ENCODE results near the gene IL36A. TPM values are rescaled to one million over a fixed set of nuclear protein-coding genes. Genes with fewer than 3 reads are reported as not detected.
A peak's percentile ranks its signal among the peaks of the same experiment; 100 is the strongest.

IL36A gene
- total RNA-seq, 1 experiment from 2014 or later: not detected

DNA sequence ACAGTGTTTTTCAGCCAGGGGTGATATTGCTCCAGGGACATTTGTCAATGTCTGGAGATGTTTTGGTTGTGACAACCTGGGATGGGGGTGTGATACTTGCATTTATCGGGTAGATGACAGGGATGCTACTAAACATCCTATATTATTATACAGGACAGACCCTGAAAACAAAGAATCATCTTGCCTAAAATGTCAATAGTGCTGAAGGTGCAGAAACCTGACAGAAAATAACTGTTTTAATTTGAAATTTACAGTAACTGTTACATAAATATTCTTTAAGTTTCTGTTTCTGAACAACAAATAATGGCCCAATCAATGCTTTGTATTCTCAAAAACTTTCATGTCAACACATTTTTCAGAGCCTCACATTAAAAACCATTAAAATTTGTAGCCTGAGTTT, 2.0 kb downstream of the IL36A start:
- no peak for DNase-seq (ENCODE audit: low spot score)

DNA sequence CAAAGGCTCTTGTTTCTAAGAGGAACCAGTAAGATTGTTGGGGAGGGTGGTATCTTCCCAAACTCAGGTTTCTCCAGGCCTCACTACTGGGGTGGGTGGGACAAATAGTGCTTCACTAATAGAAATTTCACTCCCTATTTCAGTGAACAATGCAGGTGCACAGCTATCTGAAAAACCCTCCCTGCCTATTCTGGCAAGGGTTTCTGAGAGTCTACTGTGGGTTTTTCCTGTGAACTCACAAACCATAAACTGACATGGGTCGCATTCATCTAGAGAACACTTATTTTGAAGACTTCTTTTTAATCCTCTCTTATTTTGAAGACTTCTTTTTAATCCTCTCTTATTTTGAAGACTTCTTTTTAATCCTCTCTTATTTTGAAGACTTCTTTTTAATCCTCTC, 4.4 kb downstream of the IL36A start:
- DNase-seq (ENCODE audit: low spot score): no peak

DNA sequence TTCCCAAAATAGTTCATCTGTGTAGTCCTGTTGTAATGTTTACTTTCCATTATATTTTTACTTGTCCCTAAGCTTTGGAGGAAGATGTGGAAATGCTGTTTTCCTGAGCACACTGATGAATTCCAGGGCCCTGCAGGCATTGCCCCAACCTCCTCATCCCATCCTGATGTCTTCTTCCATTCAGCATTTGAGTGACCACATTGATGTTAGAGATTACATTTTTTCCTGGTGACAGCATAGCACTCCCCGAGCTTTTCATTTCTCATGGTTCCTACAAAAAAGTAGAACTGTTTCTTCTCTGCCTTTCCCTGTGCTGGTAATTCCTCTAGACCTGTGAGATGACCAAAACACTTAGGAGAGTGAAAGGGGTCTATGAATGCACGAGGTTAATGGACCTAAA, 4.8 kb downstream of the IL36A start:
- peak; percentile 40 for DNase-seq (ENCODE audit: low spot score)

DNA sequence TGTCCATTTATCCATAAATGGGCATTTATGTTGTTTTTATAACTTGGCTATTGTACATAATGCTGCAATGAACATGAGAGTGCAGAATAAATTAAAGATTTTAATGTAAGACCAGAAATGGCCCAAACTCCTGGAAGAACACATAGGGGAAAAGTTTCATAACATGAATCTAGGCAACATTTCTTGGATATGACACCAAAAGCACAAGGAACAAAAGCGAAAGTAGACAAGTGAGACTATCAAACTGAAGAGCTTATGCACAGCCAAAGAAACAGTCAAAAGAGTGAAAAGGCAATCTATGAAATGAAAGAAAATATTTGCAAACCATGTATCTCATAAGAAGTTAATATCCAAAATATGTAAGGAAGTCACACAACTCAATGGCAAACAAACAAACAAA, 5.8 kb downstream of the IL36A start:
- DNase-seq (ENCODE audit: low spot score): no peak

DNA sequence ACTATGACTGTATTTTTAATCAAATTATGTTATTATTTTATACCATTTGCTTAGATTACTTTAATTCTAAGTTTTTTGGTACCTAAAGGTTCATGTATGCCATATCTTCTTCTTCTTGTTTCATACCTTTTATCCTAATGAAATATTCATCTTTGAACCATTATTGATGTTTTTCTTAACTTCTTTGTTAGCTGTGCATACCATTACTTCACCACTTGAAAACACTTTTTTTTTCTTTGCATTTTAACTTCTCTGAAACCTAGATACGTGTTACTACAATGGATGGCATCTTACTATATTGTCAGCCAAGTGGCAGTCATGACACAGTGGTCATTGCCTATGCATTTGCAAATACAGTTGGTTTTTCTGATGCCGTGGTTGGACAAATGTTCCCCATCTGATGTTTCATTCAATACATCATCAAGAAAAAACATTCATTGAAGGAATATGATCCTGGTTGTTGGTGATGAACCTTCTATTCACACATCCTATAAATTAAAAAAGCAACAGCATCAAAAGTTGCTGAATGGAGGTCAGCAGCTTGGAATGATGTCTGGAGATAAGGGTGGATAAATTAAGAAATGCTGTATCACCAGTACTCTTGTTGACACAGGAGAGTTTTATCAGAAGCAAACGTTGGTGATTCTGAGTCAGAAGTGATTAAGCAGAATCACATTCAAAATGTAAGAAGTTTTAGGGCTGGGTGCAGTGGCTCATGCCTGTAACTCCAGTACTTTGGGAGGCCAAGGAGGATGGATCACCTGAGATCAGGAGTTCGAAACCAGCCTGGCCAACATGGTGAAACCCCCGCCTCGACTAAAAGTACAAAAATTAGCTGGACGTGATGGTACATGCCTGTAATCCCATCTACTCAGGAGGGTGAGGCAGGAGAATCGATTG, 7.4 kb downstream of the IL36A start:
- DNase-seq (ENCODE audit: low spot score): peak; percentile 94

DNA sequence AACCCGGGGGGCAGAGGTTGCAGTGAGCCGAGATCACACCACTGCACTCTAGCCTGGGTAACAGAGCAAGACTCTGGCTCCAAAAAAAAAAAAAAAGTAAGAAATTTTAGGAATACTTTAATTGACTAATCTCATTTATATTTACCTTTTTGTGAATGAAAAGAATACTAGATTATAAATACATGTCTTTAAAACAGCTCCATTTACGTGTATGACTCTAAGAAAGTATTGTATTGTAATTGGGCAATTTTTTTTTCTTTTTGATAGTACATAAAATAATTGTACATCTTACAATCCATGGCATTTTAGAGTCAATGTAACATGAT, 8.0 kb downstream of the IL36A start:
- no peak for DNase-seq (ENCODE audit: low spot score)

DNA sequence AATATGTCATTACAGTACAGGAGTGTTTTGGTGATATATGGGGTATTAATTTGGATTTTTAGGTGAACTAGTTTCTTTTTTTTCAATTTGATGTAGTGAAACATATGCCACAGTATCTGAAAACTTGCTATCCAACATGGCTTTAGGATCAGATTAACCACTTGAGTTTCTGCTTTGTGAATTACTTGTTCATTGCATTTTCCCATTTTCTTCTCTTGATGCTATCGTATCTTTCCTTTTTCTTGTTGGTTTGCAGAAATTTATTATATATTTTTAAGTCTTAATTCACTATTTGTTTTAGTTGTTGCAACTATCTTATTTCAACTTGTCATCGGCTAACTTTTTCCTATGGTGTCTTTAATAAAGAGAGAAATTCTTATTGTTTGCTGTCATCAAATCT, 8.8 kb downstream of the IL36A start:
- DNase-seq (ENCODE audit: low spot score): no peak

DNA sequence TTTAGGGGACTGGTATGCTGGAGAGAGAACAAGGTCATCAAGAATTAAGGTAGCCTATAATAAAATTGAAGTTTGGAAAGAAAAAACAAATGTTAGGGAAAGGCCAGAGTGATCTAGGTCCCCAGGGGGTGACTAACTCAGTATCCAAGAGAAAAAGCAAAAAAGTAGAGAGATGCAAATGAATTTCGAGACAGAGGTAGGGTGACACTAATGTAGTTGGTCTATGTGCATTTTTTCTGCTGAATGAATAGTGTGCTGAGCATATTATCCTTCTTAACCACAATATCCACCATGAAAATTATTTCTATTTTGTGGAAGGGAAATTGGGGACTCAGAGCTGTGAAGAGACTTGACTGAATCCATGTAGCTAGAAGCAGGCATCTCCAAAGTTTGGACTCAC, 9.8 kb downstream of the IL36A start:
- no peak for DNase-seq (ENCODE audit: low spot score)

DNA sequence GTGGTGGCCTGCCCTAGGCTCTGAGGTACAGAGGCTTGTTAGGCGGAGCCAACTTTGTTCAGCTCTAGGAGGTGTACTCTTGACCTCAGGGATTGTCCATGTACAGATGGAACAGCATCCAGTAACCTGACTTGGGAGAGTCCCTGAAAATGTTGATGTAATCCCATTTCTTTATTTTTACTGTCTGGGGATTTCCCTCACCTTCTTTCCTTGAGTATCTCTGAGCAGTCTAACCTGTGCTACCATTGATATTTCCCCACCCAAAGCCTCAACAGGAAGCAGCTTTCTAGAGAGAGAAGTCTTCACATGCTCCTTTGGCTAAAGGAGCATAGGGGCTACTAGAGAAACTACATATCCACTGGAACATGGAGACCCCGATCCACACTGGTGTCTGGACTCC, 10.4 kb downstream of the IL36A start:
- DNase-seq (ENCODE audit: low spot score): no peak

DNA sequence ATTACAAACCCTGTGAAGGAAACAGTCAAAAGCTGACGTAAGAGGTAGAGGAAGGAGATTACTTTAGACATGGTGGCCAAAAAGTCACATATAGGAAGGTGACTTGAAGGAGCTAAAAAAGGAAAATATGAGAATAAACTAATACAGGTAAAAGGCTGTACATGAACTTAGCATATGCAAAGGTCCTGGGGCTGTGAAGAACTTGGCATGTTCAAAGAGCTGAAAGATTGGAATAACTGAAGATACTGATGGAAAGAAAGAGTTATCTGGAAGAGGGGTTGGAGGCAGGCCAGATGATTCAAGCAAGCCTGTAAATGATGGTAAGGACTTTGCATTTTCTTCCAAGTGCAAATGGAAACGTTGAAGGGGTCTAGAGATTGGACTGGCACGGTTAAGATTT, 13.2 kb downstream of the IL36A start:
- DNase-seq (ENCODE audit: low spot score): no peak

DNA sequence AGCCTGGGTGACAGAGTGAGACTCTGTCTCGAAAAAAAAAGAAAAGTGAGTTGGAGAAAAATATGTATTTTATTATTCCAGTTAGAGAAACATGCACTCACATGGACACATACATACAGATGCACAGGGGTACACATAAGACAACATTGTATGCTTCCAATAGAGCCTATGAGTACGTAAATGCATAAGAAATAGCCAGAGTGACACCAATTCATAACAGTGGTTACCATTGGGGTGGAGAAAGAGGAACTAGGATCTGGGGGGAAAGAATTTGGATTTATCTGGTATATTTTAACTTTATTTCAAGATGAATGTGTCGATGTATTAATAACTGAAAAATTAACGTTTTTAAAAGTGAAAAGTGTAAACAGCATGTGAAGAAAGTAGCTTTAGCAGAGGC, 16.1 kb downstream of the IL36A start:
- DNase-seq (ENCODE audit: low spot score): no peak

DNA sequence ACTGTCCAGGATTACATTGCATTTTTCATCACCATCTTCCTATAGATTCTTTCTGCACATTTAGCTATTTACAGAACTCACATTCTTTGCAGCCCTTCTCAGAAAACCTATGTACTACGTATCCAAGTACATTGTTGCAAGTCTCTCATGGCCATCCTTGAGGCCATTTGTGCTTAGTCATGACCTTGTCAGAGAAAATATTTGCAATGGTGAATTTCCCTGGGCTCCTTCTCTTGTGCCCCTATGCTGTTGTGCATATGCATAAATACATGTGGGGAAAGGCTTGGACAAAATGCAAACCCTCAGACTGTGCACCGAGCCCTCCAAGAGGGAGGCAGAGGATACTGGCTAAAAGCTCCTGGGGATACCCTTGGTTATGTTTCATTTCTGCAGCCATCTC, 19.5 kb downstream of the IL36A start:
- no peak for DNase-seq (ENCODE audit: low spot score)

DNA sequence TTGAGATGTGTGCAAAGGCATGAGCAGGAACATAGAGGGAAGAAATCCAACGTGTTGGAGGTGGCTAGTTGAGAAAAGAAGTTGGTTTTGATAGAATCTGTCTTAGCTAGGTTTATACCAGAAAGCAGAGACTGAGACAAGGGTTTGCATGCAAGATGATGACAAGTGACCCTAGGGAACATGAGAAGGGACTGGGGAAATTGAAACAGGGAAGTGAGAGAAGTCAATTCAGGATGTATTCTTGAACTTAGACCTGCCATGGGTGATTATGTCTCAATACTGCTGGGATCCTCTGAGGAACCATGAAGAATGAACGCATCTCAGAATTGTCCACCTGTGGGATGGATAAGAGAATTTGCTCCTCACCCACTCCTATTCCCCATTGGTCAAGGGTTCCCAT, 20.5 kb downstream of the IL36A start:
- no peak for DNase-seq (ENCODE audit: low spot score)

DNA sequence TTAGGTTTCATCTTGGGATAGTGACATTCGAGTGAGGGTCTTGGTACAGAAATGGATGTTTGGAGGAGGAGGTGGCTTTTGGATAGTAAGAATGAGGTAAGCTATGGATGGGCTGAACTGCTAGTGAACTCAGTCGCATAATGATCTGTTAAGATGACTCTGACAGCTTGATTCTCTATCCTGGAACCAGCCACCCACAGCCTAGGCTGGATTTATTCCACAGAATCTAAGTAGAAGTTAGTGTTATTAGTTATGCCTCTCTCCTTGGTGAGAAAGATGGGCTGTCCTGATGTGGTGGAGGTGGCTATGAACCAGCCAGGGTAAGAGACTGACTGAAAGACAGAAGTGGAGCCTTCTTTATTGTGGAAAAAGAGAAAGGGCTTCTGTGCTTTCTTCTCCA, 22.4 kb downstream of the IL36A start:
- no peak for DNase-seq (ENCODE audit: low spot score)

DNA sequence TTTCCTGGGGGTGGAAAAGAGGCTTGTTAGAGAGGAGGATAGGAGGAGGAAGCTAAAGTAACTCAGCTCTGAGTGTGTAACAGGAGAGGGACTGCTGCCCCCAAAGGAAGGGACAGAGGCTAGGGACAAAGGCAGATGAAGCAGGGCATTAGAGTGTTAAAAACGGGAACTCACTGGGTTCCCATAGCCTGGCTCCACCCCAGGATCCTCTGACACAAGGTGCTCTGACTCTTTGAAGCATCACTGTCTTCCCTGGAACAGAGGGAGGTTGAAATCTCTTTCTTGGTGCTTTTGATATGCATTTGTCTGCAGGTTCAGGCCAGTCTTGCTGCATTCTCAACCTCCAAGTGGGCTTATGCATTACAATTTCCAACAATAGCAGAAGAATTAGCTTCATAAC, 22.9 kb downstream of the IL36A start:
- no peak for DNase-seq (ENCODE audit: low spot score)

DNA sequence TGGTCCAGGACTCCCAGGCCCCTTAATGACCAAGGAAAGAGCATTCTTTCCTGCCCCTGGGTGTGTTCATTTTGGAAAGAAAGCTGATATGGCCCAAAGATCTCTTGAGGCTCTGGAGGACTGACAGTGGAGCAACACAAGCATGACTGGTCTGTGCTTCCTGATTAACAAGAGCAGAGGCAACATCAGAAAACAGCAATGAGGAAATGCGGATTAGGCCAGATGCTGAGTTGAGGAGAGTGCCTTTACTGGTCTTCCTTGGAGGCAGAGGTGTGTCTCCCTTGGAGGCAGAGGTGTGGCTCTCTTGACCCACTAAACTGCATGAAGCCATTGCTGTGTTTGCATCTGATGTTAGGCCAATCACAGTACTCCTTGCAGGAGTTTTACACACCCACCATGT, 27.5 kb downstream of the IL36A start:
- no peak for DNase-seq (ENCODE audit: low spot score)

DNA sequence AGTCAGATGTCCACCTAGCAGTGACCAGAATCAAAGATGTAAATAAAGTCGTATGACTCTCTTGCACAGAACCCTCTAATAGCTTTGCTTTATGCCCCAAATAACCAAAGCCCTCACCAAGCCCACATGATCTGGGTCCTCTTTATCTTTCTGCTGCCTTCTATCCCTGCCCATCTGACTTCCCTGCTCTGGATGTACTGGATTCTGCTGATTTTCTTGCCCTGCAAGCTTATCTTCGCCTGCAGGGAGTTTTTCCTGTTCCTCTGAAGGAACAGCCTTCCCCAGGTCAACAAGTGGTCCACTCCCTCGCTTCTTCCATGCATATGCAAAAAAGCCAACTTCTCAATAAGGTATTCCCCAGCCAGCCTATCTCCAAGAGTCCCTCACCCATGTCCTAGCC, 28.8 kb downstream of the IL36A start:
- DNase-seq (ENCODE audit: low spot score): no peak

DNA sequence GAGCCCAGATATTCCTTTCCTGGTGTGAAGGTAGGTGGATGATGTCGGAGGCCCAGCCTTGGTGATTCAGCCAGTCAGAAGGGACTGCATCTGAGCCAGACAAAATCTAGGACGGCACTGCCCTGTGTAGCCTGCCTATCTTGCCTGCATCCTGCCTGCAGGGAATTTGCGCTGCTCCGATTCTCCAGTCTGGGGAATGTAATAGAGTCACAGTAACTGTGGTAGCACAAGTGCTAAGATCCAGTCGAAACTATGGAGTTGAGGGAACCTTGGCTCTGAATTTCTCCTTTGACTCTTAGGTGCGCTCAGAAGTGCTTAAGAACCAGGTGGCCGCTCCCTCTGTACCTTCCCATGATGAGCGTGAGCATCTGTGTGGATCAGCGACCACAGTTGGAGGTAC, 31.5 kb downstream of the IL36A start:
- no peak for DNase-seq (ENCODE audit: low spot score)

DNA sequence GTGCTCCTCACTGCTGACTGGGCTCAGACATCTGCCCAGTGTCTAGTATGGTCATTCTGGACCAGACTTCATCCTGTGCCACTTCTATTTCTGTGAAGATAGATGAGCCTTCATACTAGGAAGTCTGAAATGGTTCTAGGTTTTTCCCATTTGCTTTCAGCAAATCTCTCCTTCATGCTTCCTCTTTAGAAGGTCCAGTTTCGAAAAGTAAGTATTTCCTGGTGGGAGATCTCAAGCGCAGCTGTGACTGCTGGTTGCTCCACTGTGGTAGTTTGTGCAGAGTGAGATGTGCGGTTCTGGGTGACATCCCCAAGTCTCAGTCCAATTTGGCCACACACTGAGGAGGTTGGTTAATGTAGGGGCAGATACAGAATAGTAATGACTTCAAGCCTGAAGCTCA, 33.0 kb downstream of the IL36A start:
- DNase-seq (ENCODE audit: low spot score): no peak

DNA sequence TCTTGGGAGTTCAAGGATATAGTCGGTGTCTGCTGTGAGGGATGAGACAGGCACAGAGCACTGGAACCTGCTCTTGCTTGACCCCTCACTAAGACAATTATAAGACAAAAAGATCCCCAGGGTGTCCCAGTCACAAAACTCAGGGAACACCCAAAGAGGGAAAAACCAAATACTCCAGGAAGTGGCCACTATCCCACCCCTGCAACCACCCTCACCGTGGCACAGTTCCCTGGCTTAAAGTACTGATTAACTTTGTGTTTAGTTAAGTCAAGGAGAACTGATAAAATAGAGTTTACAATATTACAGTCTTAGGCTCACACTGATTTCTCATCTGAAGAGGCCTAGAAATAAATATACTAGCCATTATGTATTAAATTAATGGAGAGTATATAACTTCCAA, 33.9 kb downstream of the IL36A start:
- no peak for DNase-seq (ENCODE audit: low spot score)

DNA sequence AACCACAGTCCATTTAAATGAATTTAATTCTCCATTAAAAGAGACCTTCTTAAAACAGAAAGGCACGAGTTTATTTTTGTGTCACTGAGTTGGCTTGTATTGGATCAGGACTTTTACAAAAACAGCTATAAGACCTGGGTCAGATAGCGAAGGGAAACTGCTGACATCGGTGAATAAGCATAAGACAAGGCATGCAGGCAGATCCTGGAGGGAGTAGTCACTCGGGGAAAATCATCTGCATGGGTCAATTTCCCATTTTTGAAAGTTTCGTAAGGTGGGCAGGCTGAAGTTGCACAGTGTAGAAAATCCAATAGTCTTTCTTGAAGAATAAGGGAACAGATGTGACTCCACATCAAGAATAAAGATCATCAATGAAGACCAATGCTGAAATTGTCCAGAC, 34.5 kb downstream of the IL36A start:
- DNase-seq (ENCODE audit: low spot score): no peak

DNA sequence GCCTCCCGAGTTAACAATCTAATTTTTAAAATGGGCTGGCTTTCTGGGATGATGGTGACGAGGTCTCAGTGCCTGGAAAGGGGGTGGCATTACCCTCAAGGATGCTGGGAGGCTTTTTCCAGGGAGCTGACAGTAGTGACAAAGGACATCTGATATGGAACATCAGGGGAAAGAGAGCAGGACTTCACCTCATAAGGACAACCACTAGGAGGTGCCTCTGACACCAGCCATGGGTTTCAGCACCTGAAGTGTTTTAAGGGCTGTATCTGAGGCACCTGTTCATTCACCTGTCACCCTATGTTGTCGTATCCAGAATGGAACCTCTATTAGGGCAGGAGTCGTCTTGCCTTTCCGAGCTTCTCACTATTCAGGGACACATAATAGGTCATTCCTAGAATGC, 36.6 kb downstream of the IL36A start:
- no peak for DNase-seq (ENCODE audit: low spot score)

DNA sequence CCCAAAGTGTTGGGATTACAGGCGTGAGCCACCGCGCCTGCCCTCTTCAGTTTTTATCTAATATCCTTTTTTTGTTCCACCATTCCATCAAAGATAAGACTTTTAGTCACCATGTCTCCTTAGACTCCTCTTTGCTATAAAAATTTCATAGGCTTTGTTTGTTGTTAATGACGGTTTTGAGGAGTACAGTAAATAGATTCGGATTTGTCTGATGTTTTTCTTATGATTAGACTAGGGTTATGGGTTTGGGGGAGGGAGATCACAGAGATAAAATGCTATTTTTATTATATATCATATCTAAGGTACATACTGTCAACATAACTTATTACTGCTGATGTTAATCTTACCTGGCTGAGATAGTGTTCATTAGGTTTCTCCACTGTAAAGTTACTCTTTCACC, 41.2 kb downstream of the IL36A start:
- no peak for DNase-seq (ENCODE audit: low spot score)

All from A172 (cell line).